Measurements from ENCODE around the gene RABGAP1L.

GRCh38 chr1:174875306-174875705 lies 716.0 kb downstream of the RABGAP1L start:
- TF ChIP-seq CTCF (IDR thresholded peaks at IDR 0.05; ENCODE audit: low read depth, low read length) = no peak
- no peak for TF ChIP-seq EZH2phosphoT487 (IDR thresholded peaks at IDR 0.05; ENCODE audit: low read depth)
